Mucosa of descending colon (tissue), 3 donors: ENCODE measurements around the gene CDH4. TPM values are rescaled to one million over a fixed set of nuclear protein-coding genes. Genes with fewer than 3 reads are reported as not detected.

ENCODE experiments used
- ATAC-seq: fragments of 200-7000 bp; cut with Tn5 transposase; one replicate; pipeline ENCODE4 v1.9.1; 2020; ENCODE audit warnings: mild to moderate bottlenecking, moderate library complexity
- DNase-seq, 3 donors: peaks; one replicate each; pipeline ENCODE4 v3.0.0-alpha.2; 2020
- H3K36me3 ChIP-seq: fragments of 200-600 bp; one replicate; pipeline ENCODE4 v1.8.0; 2021; ENCODE audit warnings: low read depth, mild to moderate bottlenecking
- H3K4me1 ChIP-seq: fragments of 200-600 bp; one replicate; pipeline ENCODE4 v1.8.0; 2021; ENCODE audit warnings: low read depth, mild to moderate bottlenecking
- H3K4me3 ChIP-seq: fragments of 200-600 bp; one replicate; pipeline ENCODE4 v1.8.0; 2021; ENCODE audit warnings: mild to moderate bottlenecking
- H3K9me3 ChIP-seq: fragments of 200-600 bp; one replicate; pipeline ENCODE4 v1.8.0; 2021; ENCODE audit warnings: mild to moderate bottlenecking
- intact Hi-C, 2 donors: fragments of 100-400 bp; cut with DNase I in 1 of 2; cut with micrococcal nuclease in 1 of 2; formaldehyde crosslinking; loops; one replicate each; pipeline versions ENCODE4 v1.11.0 to v1.11.1; 2022; cut with DNase I, micrococcal nuclease
- total RNA-seq, 3 donors: library from RNA; stranded (reverse); fragmentation: NEBNext Ultra II Directional in 2 of 3; extraction: Animal tissue kit (Norgen Biotek cat#: 25700) in 2 of 3; gene quantifications; one replicate each; pipeline versions ENCODE4 v1.2.1 to v1.2.4, GENCODE V29; 2021 to 2023
- TF ChIP-seq, protein P1 (sequence below): fragments of 200-600 bp; IDR thresholded peaks from one replicate; pipeline ENCODE4 v1.8.0; 2022; ENCODE audit warnings: antibody characterized with exemption, mild to moderate bottlenecking
- donor health status: DM: no; HTN: no; CAD: no; lungs with moderate emphysema.
- donor health status: DM: no; HTN: no; CAD: no.
- donor health status: DM: no; HTN: yes; CAD: no.

Gene CDH4
- total RNA-seq, 3 donors from 2014 or later = 0.16 TPM; not detected in 2

DNA sequence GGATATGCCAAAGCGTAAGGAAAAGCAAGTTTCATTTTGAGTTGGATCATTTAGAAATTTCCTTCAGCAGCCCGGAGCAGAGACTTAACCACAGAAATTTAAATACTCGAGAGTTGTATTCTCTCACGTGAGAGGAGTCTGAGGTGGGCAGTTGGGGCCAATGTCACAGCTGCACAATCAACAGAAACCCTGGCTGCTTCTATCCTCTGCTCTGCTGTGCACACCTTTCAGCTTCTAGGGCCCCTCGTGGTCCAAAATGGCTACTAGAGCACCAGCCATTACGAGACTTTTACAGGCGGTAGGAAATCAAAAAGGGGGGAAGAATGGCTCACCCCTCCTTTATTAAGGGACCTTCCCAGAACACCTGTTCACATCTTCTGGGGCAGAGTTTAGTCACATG is 659.8 kb downstream of the CDH4 start:
- intact Hi-C loops = no loop called here
- TF ChIP-seq, protein P1, sequence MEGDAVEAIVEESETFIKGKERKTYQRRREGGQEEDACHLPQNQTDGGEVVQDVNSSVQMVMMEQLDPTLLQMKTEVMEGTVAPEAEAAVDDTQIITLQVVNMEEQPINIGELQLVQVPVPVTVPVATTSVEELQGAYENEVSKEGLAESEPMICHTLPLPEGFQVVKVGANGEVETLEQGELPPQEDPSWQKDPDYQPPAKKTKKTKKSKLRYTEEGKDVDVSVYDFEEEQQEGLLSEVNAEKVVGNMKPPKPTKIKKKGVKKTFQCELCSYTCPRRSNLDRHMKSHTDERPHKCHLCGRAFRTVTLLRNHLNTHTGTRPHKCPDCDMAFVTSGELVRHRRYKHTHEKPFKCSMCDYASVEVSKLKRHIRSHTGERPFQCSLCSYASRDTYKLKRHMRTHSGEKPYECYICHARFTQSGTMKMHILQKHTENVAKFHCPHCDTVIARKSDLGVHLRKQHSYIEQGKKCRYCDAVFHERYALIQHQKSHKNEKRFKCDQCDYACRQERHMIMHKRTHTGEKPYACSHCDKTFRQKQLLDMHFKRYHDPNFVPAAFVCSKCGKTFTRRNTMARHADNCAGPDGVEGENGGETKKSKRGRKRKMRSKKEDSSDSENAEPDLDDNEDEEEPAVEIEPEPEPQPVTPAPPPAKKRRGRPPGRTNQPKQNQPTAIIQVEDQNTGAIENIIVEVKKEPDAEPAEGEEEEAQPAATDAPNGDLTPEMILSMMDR = no peak
- Histone ChIP-seq H3K9me3 (no peaks in the 10 kb centered on the region), H3K36me3 (no peaks in the 10 kb centered on the region), H3K4me3 (no peak overlapping the region), H3K4me1 (no peaks in the 10 kb centered on the region)
- DNase-seq (peak in 1 of 3 donors; percentile 6), ATAC-seq (no peak)

DNA sequence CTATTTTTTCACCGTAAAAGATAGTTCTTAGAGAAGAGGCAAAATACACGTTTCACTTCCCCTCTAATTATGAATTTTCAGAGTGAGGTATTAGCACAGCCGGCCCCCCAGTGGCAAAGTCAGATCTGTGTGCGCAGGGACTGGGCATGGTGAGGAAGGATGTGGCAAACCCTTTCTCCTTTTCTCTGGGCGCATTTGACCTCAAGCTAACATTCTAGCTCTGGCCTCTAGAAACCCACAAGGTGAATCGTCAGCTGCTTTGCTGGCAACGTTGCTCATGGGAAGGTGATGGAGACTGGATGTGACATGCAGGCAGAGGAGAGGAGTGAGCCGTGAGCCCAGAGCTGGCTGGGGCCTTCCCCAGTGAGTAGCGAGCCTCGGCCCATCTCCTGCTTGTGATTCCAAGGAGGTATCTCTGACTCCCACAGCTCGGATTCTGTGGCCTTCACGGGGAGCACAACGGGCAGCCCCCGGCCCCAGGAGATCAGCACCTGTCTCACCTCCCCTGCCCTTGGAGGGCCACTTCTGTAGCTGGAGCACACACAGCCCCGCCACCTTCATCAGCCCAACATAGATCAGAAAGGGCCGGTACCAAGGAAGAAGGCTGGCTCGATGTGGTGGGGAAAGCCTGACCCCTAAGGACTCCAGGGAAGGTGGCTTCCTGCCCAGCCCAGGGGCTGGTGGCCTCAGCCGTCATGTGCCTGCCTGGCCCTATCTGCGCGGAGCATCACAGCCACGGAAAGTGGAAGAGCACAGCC is 660.8 kb downstream of the CDH4 start:
- Histone ChIP-seq H3K4me1 (no peaks in the 10 kb centered on the region), H3K36me3 (no peaks in the 10 kb centered on the region), H3K4me3 (no peak overlapping the region), H3K9me3 (no peaks in the 10 kb centered on the region)
- intact Hi-C loops = no loop called here
- no peak for ATAC-seq
- TF ChIP-seq, protein P1 = no peak
- peak in 1 of 3 donors; percentile 31 for DNase-seq

- Histone ChIP-seq H3K9me3 (no peaks in the 10 kb centered on the region), H3K4me3 (no peak overlapping the region), H3K36me3 (no peaks in the 10 kb centered on the region), H3K4me1 (no peaks in the 10 kb centered on the region)
- ATAC-seq (no peak), DNase-seq (peak in 1 of 3 donors; percentile 42)
- TF ChIP-seq, protein P1 = no peak
- intact Hi-C loops = no loop called here
Observed at GRCh38 chr20:61913423-61914225, 661.6 kb downstream of the CDH4 start.

GRCh38 chr20:61915101-61915500 is 663.0 kb downstream of the CDH4 start:
- H3K4me3 ChIP-seq = no peak overlapping the region
- H3K9me3 ChIP-seq = no peaks in the 10 kb centered on the region
- intact Hi-C loops = no loop called here

GRCh38 chr20:61916318-61916891 is 664.3 kb downstream of the CDH4 start:
- TF ChIP-seq, protein P1 = no peak
- no peak for DNase-seq
- no peaks in the 10 kb centered on the region for H3K9me3 ChIP-seq

More at GRCh38 chr20:61915101-61915500, 663.0 kb downstream of the CDH4 start:
- H3K36me3 ChIP-seq = no peaks in the 10 kb centered on the region
- no peak for ATAC-seq
- DNase-seq = no peak
- no peaks in the 10 kb centered on the region for H3K4me1 ChIP-seq
- TF ChIP-seq, protein P1 = no peak

More at GRCh38 chr20:61916318-61916891, 664.3 kb downstream of the CDH4 start:
- Histone ChIP-seq H3K4me3 (no peak overlapping the region), H3K4me1 (no peaks in the 10 kb centered on the region), H3K36me3 (no peaks in the 10 kb centered on the region)
- intact Hi-C loops = no loop called here
- no peak for ATAC-seq
